ENCODE measurements around the gene DERL2.

- TF ChIP-seq SREBF2 (CRISPR knock-in tag; IDR thresholded peaks at IDR 0.05) (no peak), USF1 (CRISPR knock-in tag; IDR thresholded peaks at IDR 0.05) (no peak), RAD21 (CRISPR knock-in tag; conservative IDR thresholded peaks at IDR 0.05 in 1 of 2, IDR thresholded peaks at IDR 0.05 in 1 of 2) (no peak), TFAP4 (CRISPR knock-in tag; IDR thresholded peaks at IDR 0.05; ENCODE audit: borderline replicate concordance) (no peak), NR2F6 (CRISPR knock-in tag; IDR thresholded peaks at IDR 0.05) (no peak), ZNF785 (CRISPR knock-in tag; IDR thresholded peaks at IDR 0.05) (no peak), THAP12 (CRISPR knock-in tag; IDR thresholded peaks at IDR 0.05) (no peak), CEBPG (CRISPR knock-in tag; IDR thresholded peaks at IDR 0.05) (no peak), CEBPG (tag; conservative IDR thresholded peaks at IDR 0.05 in 1 of 2, IDR thresholded peaks at IDR 0.05 in 1 of 2) (no peak), NELFE (IDR thresholded peaks at IDR 0.05; ENCODE audit: insufficient read depth, insufficient read length) (no peak), E2F5 (CRISPR knock-in tag; IDR thresholded peaks at IDR 0.05) (no peak), ZFX (CRISPR knock-in tag; IDR thresholded peaks at IDR 0.05) (no peak), CTCF (IDR thresholded peaks at IDR 0.05 in 2 of 3, conservative IDR thresholded peaks at IDR 0.05 in 1 of 3; ENCODE audit: insufficient read depth in 2 of 3, low read depth in 1 of 3, low read length in 3 of 3) (no peak)
Observed at GRCh38 chr17:5522476-5522875, 36.5 kb upstream of the DERL2 start.
